ENCODE measurements around the gene CHKA. TPM values are rescaled to one million over a fixed set of nuclear protein-coding genes. Genes with fewer than 3 reads are reported as not detected.

CHKA gene
- total and polyA plus RNA-seq, 2 of the 8 experiments (the other 6 are each of a cell fraction or from before 2014, with no cell fraction given) = 61.2 to 86.6 TPM

DNA sequence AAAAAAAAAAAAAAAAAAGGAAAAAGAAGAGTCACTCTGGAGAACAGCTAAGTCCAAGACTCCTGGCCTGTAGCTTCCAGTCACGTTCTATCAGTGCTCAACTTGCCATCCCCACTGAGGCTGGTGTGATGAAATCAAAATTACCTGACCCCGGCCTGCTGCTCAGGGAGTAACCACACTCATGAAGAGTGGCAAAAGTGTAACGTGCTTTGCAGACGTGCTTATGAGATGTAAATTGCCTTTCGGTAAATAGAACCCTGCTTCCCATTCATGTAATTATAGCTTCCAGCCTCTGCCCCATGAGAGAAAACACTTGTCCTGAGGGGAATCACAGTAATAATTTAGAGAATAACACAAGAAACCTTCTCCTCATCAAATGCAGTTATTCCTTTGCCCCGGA is 28.2 kb upstream of the CHKA start (continued):
- TF ChIP-seq KDM1A (IDR thresholded peaks at IDR 0.05; ENCODE audit: borderline replicate concordance, low read length) (no peak), CHD2 (IDR thresholded peaks at IDR 0.05; ENCODE audit: low read length) (no peak), KDM4A (IDR thresholded peaks at IDR 0.05; ENCODE audit: low read depth, low read length, severe bottlenecking) (no peak), NRF1 (IDR thresholded peaks at IDR 0.05; ENCODE audit: low read depth, low read length) (no peak)
- TF ChIP-seq, protein P1, sequence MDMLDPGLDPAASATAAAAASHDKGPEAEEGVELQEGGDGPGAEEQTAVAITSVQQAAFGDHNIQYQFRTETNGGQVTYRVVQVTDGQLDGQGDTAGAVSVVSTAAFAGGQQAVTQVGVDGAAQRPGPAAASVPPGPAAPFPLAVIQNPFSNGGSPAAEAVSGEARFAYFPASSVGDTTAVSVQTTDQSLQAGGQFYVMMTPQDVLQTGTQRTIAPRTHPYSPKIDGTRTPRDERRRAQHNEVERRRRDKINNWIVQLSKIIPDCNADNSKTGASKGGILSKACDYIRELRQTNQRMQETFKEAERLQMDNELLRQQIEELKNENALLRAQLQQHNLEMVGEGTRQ (IDR thresholded peaks at IDR 0.05; ENCODE audit: low read length) = no peak

Measured in H1 (cell line).